Femur (tissue), 1 donor: ENCODE data around the gene UBFD1.
"Not testable (repeated sequence)": the region's sequence is repeated elsewhere in the genome, so short reads cannot be mapped to it uniquely, and the experiment has no call there.

Experiments
- DNase-seq: peaks from one replicate; pipeline ENCODE4 v3.0.0-alpha.2; 2017

The UBFD1 gene

GRCh38 chr16:23527961-23528643 is 29.4 kb upstream of the UBFD1 start:
- no peak for DNase-seq

- no peak for DNase-seq
Measured at GRCh38 chr16:23528644-23529310, 28.8 kb upstream of the UBFD1 start.

- no peak for DNase-seq
Measured at GRCh38 chr16:23530062-23530461, 27.5 kb upstream of the UBFD1 start.

GRCh38 chr16:23532448-23532847 is 25.1 kb upstream of the UBFD1 start:
- DNase-seq, result no peak

GRCh38 chr16:23534868-23535860 is 22.4 kb upstream of the UBFD1 start:
- DNase-seq, result peak; percentile 55

- no peak for DNase-seq
Measured at GRCh38 chr16:23535901-23536300, 21.6 kb upstream of the UBFD1 start.

GRCh38 chr16:23537390-23537789 is 20.1 kb upstream of the UBFD1 start:
- no peak for DNase-seq

GRCh38 chr16:23538919-23539278 is 18.6 kb upstream of the UBFD1 start:
- no peak for DNase-seq

GRCh38 chr16:23539984-23540816 is 17.3 kb upstream of the UBFD1 start:
- no peak for DNase-seq

GRCh38 chr16:23540817-23541178 is 16.7 kb upstream of the UBFD1 start:
- DNase-seq, result not testable (repeated sequence)

- DNase-seq, result no peak
Measured at GRCh38 chr16:23544436-23544835, 13.1 kb upstream of the UBFD1 start.

- no peak for DNase-seq
Measured at GRCh38 chr16:23549938-23550337, 7.6 kb upstream of the UBFD1 start.

GRCh38 chr16:23552161-23552560 is 5.4 kb upstream of the UBFD1 start:
- no peak for DNase-seq

GRCh38 chr16:23554536-23554935 is 3.0 kb upstream of the UBFD1 start:
- no peak for DNase-seq

GRCh38 chr16:23557779-23558702 is 514 bp downstream of the UBFD1 start:
- DNase-seq, result peak; percentile 59

GRCh38 chr16:23561586-23561985 is 4.1 kb downstream of the UBFD1 start:
- DNase-seq, result no peak

GRCh38 chr16:23562505-23562904 is 5.0 kb downstream of the UBFD1 start:
- no peak for DNase-seq

GRCh38 chr16:23563186-23563585 is 5.7 kb downstream of the UBFD1 start:
- DNase-seq, result no peak

- no peak for DNase-seq
Measured at GRCh38 chr16:23564575-23565363, 7.2 kb downstream of the UBFD1 start.

GRCh38 chr16:23566724-23567123 is 9.2 kb downstream of the UBFD1 start:
- no peak for DNase-seq

GRCh38 chr16:23567602-23568001 is 10.1 kb downstream of the UBFD1 start:
- DNase-seq, result no peak
